HG02623 (cell line): Measurements from ENCODE around the gene KIF13A.
"Not testable (repeated sequence)": the region's sequence is repeated elsewhere in the genome, so short reads cannot be mapped to it uniquely, and the experiment has no call there.

Experiments used
- ATAC-seq: cut with Tn5 transposase; IDR thresholded peaks from one replicate; pipeline ENCODE4 v1.9.1; 2021; ENCODE audit warnings: moderate library complexity; ENCODE audit not compliant: unreplicated experiment

The KIF13A gene

GRCh38 chr6:17735311-17735710, 252.1 kb downstream of the KIF13A start:
- not testable (repeated sequence) for ATAC-seq

- no peak for ATAC-seq
These were observed 257.2 kb downstream of the KIF13A start for GRCh38 chr6:17730078-17730704.

- no peak for ATAC-seq
These were observed 258.0 kb downstream of the KIF13A start for GRCh38 chr6:17729223-17730077.

- no peak for ATAC-seq
These were observed 258.7 kb downstream of the KIF13A start for GRCh38 chr6:17728551-17729222.

- ATAC-seq, result no peak
These were observed 262.4 kb downstream of the KIF13A start for GRCh38 chr6:17725083-17725482.

- no peak for ATAC-seq
These were observed 263.1 kb downstream of the KIF13A start for GRCh38 chr6:17724341-17724740.

GRCh38 chr6:17721671-17722070, 265.8 kb downstream of the KIF13A start:
- ATAC-seq, result no peak

- no peak for ATAC-seq
These were observed 268.0 kb downstream of the KIF13A start for GRCh38 chr6:17719323-17720041.

GRCh38 chr6:17716221-17716620, 271.2 kb downstream of the KIF13A start:
- no peak for ATAC-seq

- ATAC-seq, result peak; percentile 75
These were observed 272.3 kb downstream of the KIF13A start for GRCh38 chr6:17714879-17715851.

GRCh38 chr6:17714177-17714576, 273.3 kb downstream of the KIF13A start:
- no peak for ATAC-seq

GRCh38 chr6:17712576-17712975, 274.9 kb downstream of the KIF13A start:
- ATAC-seq, result no peak

GRCh38 chr6:17710331-17710730, 277.1 kb downstream of the KIF13A start:
- no peak for ATAC-seq

- no peak for ATAC-seq
These were observed 278.0 kb downstream of the KIF13A start for GRCh38 chr6:17709476-17709875.
